Kidney (tissue), 14 donors: ENCODE results near the gene FOXRED1. TPM values are rescaled to one million over a fixed set of nuclear protein-coding genes. Genes with fewer than 3 reads are reported as not detected.

ENCODE experiments used
- DNase-seq, 5 donors: peaks; one replicate each; pipeline ENCODE4 v3.0.0-alpha.2; 2013 to 2020
- FAIRE-seq: peaks from 2 replicates; lab custom pipeline; 2012; peaks lifted over from hg19 to GRCh38; lab: Jason Lieb, UNC
- H3K27ac ChIP-seq, 2 donors: one replicate each; pipeline ENCODE4 v1.7.0; 2013; ENCODE audit warnings: low read depth in 2 of 2, low read length in 2 of 2, inconsistent platforms in 1 of 2
- H3K27me3 ChIP-seq: one replicate; pipeline ENCODE4 v1.7.1; 2013; ENCODE audit warnings: low read length, inconsistent platforms; ENCODE audit not compliant: control insufficient read depth, insufficient read depth
- H3K36me3 ChIP-seq, 3 donors: one replicate each; pipeline versions ENCODE4 v1.7.0 to v1.7.1; 2013; ENCODE audit warnings: low read length in 3 of 3, control low read depth in 1 of 3, inconsistent platforms in 1 of 3; ENCODE audit not compliant: insufficient read depth in 3 of 3, control insufficient read depth in 2 of 3
- H3K4me1 ChIP-seq, 3 donors: one replicate each; pipeline versions ENCODE4 v1.7.0 to v1.7.1; 2013; ENCODE audit warnings: low read length in 3 of 3, inconsistent platforms in 1 of 3, low read depth in 1 of 3; ENCODE audit not compliant: control insufficient read depth in 2 of 3, insufficient read depth in 2 of 3
- H3K4me3 ChIP-seq, 3 donors: one replicate each; pipeline versions ENCODE4 v1.7.0 to v1.8.1; 2013; ENCODE audit warnings: low read length in 3 of 3, control low read depth in 1 of 3, inconsistent platforms in 1 of 3
- H3K9ac ChIP-seq, 3 donors: one replicate each; pipeline versions ENCODE4 v1.7.0 to v1.7.1; 2013; ENCODE audit warnings: low read length in 3 of 3, control low read depth in 1 of 3, inconsistent platforms in 1 of 3
- H3K9me3 ChIP-seq, 3 donors: one replicate each; pipeline versions ENCODE4 v1.7.0 to v1.7.1; 2013; ENCODE audit warnings: low read length in 3 of 3, control low read depth in 1 of 3, inconsistent platforms in 1 of 3; ENCODE audit not compliant: control insufficient read depth in 2 of 3, insufficient read depth in 1 of 3
- CTCF ChIP-seq: IDR thresholded peaks from 3 replicates; pipeline ENCODE4 v1.5.1; 2012; ENCODE audit warnings: mild to moderate bottlenecking, moderate library complexity, borderline replicate concordance; ENCODE audit not compliant: insufficient read depth; ENCODE audit errors: extremely low read depth
- intact Hi-C: fragments of 100-400 bp; cut with DNase I; formaldehyde crosslinking; loops from one replicate; pipeline ENCODE4 v1.11.1; 2022
- polyA plus RNA-seq: library from polyadenylated mRNA; stranded (reverse); fragments of 350-450 nt; fragmentation: Illumina TruSeq; extraction: RNeasy Lipid Tissue Mini Kit (QIAGEN cat#74804); gene quantifications from one replicate; pipeline ENCODE4 v1.2.3, GENCODE V29; 2014; ENCODE audit warnings: low read depth, low replicate concordance; ENCODE audit not compliant: insufficient read depth
- total RNA-seq: library from RNA; stranded (reverse); fragmentation: NEBNext Ultra II Directional; extraction: Animal tissue kit (Norgen Biotek cat#: 25700); gene quantifications from one replicate; pipeline ENCODE4 v1.2.1, GENCODE V29; 2021
- donor health status: control.
- donor health status: control.
- donor health status: control.
- donor health status: control.
- donor health status: control.
- donor health status: DM: yes; HTN: yes; CAD: no.
- donor health status: Normal renal cell carcinoma (clear cell type).

Gene FOXRED1
- total and polyA plus RNA-seq, 2 donors from 2014 or later: 21.5 to 37.1 TPM

DNA sequence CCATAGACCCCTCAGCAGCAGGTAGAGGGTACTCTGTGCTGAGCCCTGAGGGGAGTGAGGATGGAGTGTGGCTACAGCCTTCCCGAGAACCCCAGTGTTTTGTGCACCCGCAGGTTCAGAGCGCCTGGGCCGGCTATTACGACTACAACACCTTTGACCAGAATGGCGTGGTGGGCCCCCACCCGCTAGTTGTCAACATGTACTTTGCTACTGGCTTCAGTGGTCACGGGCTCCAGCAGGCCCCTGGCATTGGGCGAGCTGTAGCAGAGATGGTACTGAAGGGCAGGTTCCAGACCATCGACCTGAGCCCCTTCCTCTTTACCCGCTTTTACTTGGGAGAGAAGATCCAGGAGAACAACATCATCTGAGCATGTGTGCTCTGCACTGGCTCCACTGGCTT, 8.4 kb downstream of the FOXRED1 start:
- intact Hi-C loops: no loop called here
- H3K36me3 ChIP-seq: peaks cover 0 to 13% (median 11%) of the 10 kb centered on the region in 3 donors
- no peaks in the 10 kb centered on the region for H3K27me3 ChIP-seq
- no peak overlapping the region for H3K4me3 ChIP-seq
- H3K9ac ChIP-seq: no peak overlapping the region
- no peak for DNase-seq
- H3K4me1 ChIP-seq: peaks cover 4 to 8% (median 6%) of the 10 kb centered on the region in 3 donors
- H3K27ac ChIP-seq: no peak overlapping the region
- TF ChIP-seq CTCF: no peak
- H3K9me3 ChIP-seq: no peaks in the 10 kb centered on the region
- no peak for FAIRE-seq

DNA sequence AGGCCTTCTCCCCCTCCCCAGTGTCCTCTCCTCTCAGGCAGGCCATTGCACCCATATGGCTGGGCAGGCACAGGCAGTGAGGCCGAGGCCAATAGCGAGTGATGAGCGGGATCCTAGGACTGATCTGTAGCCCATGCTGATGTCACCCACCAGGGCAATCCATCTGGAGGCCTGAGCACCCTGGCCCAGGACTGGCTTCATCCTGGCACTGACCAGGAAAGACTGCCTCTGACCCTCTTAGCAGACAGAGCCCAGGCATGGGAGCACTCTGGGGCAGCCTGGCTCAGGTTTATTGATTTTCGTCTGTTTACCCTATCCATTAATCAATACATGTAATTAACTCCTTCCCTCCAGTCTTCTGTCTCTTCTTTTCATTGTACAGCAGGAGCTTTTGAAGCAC, 8.8 kb downstream of the FOXRED1 start:
- no peak overlapping the region for H3K9ac ChIP-seq
- no peak for DNase-seq
- H3K4me1 ChIP-seq: peaks cover 5 to 8% (median 6%) of the 10 kb centered on the region in 3 donors
- TF ChIP-seq CTCF: no peak
- no peak for FAIRE-seq
- intact Hi-C loops: no loop called here
- no peaks in the 10 kb centered on the region for H3K9me3 ChIP-seq
- H3K27ac ChIP-seq: no peak overlapping the region
- H3K4me3 ChIP-seq: no peak overlapping the region
- H3K27me3 ChIP-seq: no peaks in the 10 kb centered on the region
- peaks cover 0 to 11% (median 11%) of the 10 kb centered on the region in 3 donors for H3K36me3 ChIP-seq

GRCh38 chr11:126279191-126279590, 10.2 kb downstream of the FOXRED1 start:
- H3K4me3 ChIP-seq: no peak overlapping the region
- H3K27me3 ChIP-seq: no peaks in the 10 kb centered on the region
- H3K36me3 ChIP-seq: peaks cover 0 to 5% (median 5%) of the 10 kb centered on the region in 3 donors
- H3K9me3 ChIP-seq: no peaks in the 10 kb centered on the region
- FAIRE-seq (no peak), DNase-seq (no peak)
- peaks cover 5 to 8% (median 6%) of the 10 kb centered on the region in 3 donors for H3K4me1 ChIP-seq
- no peak overlapping the region for H3K9ac ChIP-seq
- intact Hi-C loops: no loop called here
- H3K27ac ChIP-seq: no peak overlapping the region
- no peak for TF ChIP-seq CTCF

DNA sequence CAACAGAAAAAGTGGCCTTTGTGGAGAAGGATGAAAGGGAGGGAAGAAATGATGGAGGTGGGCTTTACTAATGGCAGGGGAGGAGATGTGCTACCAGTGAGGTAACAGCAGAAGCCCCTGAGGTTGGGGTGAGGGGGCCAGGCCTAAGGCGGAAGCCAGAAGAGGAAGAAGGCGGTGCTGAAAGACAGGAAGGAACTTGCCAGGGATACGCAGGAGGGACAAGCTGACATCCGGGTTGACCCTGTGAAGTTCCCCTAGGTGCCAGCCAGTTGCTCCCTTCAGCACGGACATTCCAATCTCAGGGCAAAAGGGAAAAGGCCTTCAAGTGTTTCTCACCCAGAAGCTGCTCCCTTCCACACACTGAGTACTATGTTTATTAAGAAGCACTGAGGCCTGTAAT, 11.6 kb downstream of the FOXRED1 start:
- TF ChIP-seq CTCF: no peak
- DNase-seq (no peak), FAIRE-seq (no peak)
- H3K27me3 ChIP-seq: no peaks in the 10 kb centered on the region
- H3K36me3 ChIP-seq: peaks cover 0 to 5% (median 3%) of the 10 kb centered on the region in 3 donors
- no peak overlapping the region for H3K9ac ChIP-seq
- intact Hi-C loops: no loop called here
- H3K4me3 ChIP-seq: no peak overlapping the region
- no peaks in the 10 kb centered on the region for H3K9me3 ChIP-seq
- H3K27ac ChIP-seq: no peak overlapping the region
- peaks cover 5 to 8% (median 6%) of the 10 kb centered on the region in 3 donors for H3K4me1 ChIP-seq
